Chondrocyte (in vitro differentiated cells): ENCODE measurements around the gene KCNN1. TPM values are rescaled to one million over a fixed set of nuclear protein-coding genes. Genes with fewer than 3 reads are reported as not detected.
"Not testable (repeated sequence)": the region's sequence is repeated elsewhere in the genome, so short reads cannot be mapped to it uniquely, and the experiment has no call there.

Experiments
- DNase-seq: peaks from one replicate; pipeline ENCODE4 v3.0.0; 2021; ENCODE audit warnings: mixed read lengths, low spot score
- H3K27ac Mint-ChIP-seq: one replicate; pipeline ENCODE4 v1.8.0; 2021; ENCODE audit warnings: mild to moderate bottlenecking, moderate library complexity, mixed read lengths; ENCODE audit not compliant: unreplicated experiment
- H3K27me3 Mint-ChIP-seq: 2 replicates; pipeline ENCODE4 v1.8.0; 2021; ENCODE audit warnings: low read depth, mixed read lengths
- H3K36me3 Mint-ChIP-seq: 2 replicates; pipeline ENCODE4 v1.8.0; 2021; ENCODE audit warnings: low read depth, mixed read lengths
- H3K4me1 Mint-ChIP-seq: 2 replicates; pipeline ENCODE4 v1.8.0; 2021; ENCODE audit warnings: low read depth, mild to moderate bottlenecking, mixed read lengths
- H3K4me3 Mint-ChIP-seq: one replicate; pipeline ENCODE4 v1.8.0; 2021; ENCODE audit warnings: mild to moderate bottlenecking, moderate library complexity, mixed read lengths; ENCODE audit not compliant: unreplicated experiment
- H3K9me3 Mint-ChIP-seq: 2 replicates; pipeline ENCODE4 v1.8.0; 2021; ENCODE audit warnings: low read depth, mixed read lengths
- total RNA-seq: library from RNA; stranded (reverse); gene quantifications from 3 replicates; pipeline ENCODE4 v1.2.1, GENCODE V29; 2021
- TF ChIP-seq, protein P1 (sequence below): fragments of 200-600 bp; sonication (generic); IDR thresholded peaks from 2 replicates; pipeline ENCODE4 v1.5.0; 2021; ENCODE audit warnings: antibody characterized with exemption, mild to moderate bottlenecking, moderate library complexity

Gene KCNN1
- total RNA-seq, 1 donor from 2014 or later, result not detected

DNA sequence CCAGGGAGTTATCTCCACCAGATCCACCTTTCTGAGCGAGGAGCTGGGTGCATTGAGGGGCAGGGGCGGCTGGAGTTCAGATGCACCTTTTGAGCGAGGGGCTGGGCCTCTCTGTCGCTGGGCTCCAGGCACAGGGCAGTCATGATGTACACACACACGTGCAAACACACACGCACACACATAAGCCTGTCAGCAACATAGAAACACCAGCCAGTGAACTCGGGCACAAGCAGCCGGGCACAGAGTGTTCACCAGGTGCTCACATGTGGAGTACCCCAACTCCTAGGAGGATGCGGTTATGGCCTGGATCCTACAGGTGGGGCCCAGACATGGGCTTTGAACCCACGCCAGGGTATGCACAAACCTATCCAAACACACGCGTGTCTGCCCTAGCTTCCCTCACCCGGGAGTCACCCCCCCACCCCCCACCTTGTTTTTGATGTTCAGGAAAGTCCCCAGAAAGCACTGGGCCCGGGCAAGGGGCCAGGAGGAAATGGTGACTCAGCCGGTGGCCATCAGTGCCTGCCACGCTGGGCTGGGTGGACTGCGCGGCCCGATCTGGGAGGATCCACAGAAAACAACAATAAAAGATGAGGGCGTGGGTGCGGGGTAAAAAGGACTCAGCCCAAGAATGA is 54.3 kb downstream of the KCNN1 start:
- no peaks in the 10 kb centered on the region for H3K27me3 Mint-ChIP-seq

DNA sequence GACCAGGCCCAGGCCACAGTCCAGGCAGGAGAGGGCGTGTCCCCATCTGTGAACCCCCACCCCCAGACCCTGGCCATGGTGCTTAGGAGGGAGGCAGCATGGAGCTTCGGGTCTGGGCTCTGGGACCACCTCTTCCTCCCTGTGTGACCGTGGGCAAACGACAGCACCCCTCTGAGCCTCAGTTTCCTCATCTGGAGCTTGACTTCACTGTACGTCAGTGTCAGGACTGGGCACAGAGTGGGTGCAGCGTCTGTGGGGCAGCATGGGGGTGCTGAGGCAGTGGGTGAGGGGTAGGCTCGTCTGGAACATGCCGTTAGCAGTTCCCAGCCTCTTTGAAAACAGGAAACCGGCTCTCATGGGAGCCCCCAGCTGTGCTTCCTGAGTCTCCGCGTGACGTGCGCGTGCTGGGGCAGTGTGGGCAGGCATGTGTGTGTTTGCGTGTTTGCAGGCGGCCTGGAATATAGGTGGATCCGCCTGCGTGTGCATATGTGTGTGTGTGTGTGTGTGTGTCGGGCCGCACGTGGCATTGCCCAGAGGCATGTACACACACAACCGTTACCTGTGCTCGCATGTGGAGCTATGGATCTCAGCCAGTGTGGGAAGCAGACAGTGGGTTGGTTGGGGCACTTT is 56.8 kb downstream of the KCNN1 start:
- Mint-ChIP-seq H3K9me3 (no peaks in the 10 kb centered on the region), H3K4me1 (peaks cover 51% of the 10 kb centered on the region), H3K27me3 (no peaks in the 10 kb centered on the region), H3K36me3 (no peaks in the 10 kb centered on the region), H3K4me3 (peak overlapping the region; percentile 36), H3K27ac (peak overlapping the region; percentile 91)
- TF ChIP-seq, protein P1, sequence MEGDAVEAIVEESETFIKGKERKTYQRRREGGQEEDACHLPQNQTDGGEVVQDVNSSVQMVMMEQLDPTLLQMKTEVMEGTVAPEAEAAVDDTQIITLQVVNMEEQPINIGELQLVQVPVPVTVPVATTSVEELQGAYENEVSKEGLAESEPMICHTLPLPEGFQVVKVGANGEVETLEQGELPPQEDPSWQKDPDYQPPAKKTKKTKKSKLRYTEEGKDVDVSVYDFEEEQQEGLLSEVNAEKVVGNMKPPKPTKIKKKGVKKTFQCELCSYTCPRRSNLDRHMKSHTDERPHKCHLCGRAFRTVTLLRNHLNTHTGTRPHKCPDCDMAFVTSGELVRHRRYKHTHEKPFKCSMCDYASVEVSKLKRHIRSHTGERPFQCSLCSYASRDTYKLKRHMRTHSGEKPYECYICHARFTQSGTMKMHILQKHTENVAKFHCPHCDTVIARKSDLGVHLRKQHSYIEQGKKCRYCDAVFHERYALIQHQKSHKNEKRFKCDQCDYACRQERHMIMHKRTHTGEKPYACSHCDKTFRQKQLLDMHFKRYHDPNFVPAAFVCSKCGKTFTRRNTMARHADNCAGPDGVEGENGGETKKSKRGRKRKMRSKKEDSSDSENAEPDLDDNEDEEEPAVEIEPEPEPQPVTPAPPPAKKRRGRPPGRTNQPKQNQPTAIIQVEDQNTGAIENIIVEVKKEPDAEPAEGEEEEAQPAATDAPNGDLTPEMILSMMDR, result no peak
- DNase-seq, result no peak

More for the DNA sequence above, 54.3 kb downstream of the KCNN1 start:
- TF ChIP-seq, protein P1, result no peak
- no peaks in the 10 kb centered on the region for H3K36me3 Mint-ChIP-seq
- peak overlapping the region; percentile 3 for H3K4me3 Mint-ChIP-seq
- peaks cover 68% of the 10 kb centered on the region for H3K4me1 Mint-ChIP-seq
- peak overlapping the region; percentile 97 for H3K27ac Mint-ChIP-seq
- DNase-seq, result no peak
- H3K9me3 Mint-ChIP-seq, result no peaks in the 10 kb centered on the region

GRCh38 chr19:18027151-18027550 is 60.2 kb downstream of the KCNN1 start:
- H3K27ac Mint-ChIP-seq, result no peak overlapping the region
- H3K9me3 Mint-ChIP-seq, result no peaks in the 10 kb centered on the region
- H3K4me1 Mint-ChIP-seq, result peaks cover 25% of the 10 kb centered on the region
- no peak overlapping the region for H3K4me3 Mint-ChIP-seq
- H3K27me3 Mint-ChIP-seq, result no peaks in the 10 kb centered on the region
- H3K36me3 Mint-ChIP-seq, result no peaks in the 10 kb centered on the region
- TF ChIP-seq, protein P1, result no peak
- no peak for DNase-seq

GRCh38 chr19:18029617-18030338 is 62.9 kb downstream of the KCNN1 start:
- H3K36me3 Mint-ChIP-seq, result no peaks in the 10 kb centered on the region
- H3K9me3 Mint-ChIP-seq, result no peaks in the 10 kb centered on the region
- no peak for DNase-seq
- H3K4me1 Mint-ChIP-seq, result peaks cover 7% of the 10 kb centered on the region
- H3K27me3 Mint-ChIP-seq, result no peaks in the 10 kb centered on the region
- no peak overlapping the region for H3K27ac Mint-ChIP-seq
- TF ChIP-seq, protein P1, result no peak
- H3K4me3 Mint-ChIP-seq, result no peak overlapping the region

DNA sequence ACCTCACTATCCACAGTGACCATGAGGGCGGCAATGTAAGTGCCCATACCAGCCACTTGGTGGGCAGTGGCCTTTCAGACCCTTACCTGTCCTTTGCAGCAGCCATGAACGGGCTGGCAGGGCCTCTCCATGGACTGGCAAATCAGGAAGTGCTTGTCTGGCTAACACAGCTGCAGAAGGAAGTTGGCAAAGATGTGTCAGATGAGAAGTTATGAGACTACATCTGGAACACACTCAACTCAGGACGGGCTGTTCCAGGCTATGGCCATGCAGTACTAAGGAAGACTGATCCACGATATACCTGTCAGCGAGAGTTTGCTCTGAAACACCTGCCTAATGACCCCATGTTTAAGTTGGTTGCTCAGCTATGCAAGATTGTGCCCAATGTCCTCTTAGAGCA is 64.5 kb downstream of the KCNN1 start:
- not testable (repeated sequence) for H3K27me3 Mint-ChIP-seq, H3K4me1 Mint-ChIP-seq, H3K36me3 Mint-ChIP-seq, H3K4me3 Mint-ChIP-seq, H3K9me3 Mint-ChIP-seq, DNase-seq, H3K27ac Mint-ChIP-seq

DNA sequence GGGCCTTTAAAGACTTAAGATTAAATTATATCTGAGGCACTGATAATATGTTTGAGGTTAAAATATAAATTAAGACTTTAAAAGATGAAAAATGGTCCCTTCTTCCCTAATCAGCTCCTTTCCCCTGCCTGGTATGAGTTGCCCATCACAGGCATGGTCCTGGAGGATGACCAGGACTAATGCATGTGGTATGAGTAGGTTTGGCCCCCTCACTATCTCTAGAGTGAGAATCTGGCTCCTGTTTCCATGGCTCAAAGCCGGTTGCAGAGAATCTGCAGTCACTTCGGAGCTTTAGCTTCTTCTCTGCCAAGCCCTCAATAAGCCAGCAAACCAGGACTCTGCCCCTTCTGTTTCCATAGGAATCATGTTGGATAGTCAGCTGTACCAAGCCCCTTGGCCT is 65.2 kb downstream of the KCNN1 start:
- H3K27ac Mint-ChIP-seq, H3K4me3 Mint-ChIP-seq, H3K4me1 Mint-ChIP-seq, H3K9me3 Mint-ChIP-seq, H3K27me3 Mint-ChIP-seq, H3K36me3 Mint-ChIP-seq, DNase-seq: not testable (repeated sequence)
